CD14-positive monocyte (primary cell): Measurements from ENCODE around the gene MAP3K7. TPM values are rescaled to one million over a fixed set of nuclear protein-coding genes. Genes with fewer than 3 reads are reported as not detected.
A peak's percentile ranks its signal among the peaks of the same experiment; 100 is the strongest.

Source experiments
- DNase-seq, 3 donors: peaks; one replicate each; pipeline ENCODE4 v3.0.0-alpha.2; 2011 to 2022
- H2AFZ ChIP-seq: 2 replicates; pipeline ENCODE4 v1.6.0; 2012; ENCODE audit warnings: mild to moderate bottlenecking, low read depth, low read length, inconsistent platforms; ENCODE audit not compliant: insufficient read depth, poor library complexity, severe bottlenecking
- H3K27ac ChIP-seq, 2 donors: 1 replicate in 1 of 2; 2 replicates in 1 of 2; pipeline ENCODE4 v1.5.1; 2012 to 2013; ENCODE audit warnings: low read length in 2 of 2, control low read depth in 1 of 2, inconsistent platforms in 1 of 2, low read depth in 1 of 2, mild to moderate bottlenecking in 1 of 2
- H3K27me3 ChIP-seq, 2 donors: one replicate each; pipeline versions ENCODE4 v1.6.0 to v1.6.1; 2011 to 2013; ENCODE audit warnings: low read length in 2 of 2; ENCODE audit not compliant: control insufficient read depth in 2 of 2, insufficient read depth in 2 of 2
- H3K36me3 ChIP-seq, 2 donors: replicated peaks in 1 of 2; 1 replicate in 1 of 2; 2 replicates in 1 of 2; pipeline versions ENCODE4 v1.5.1 to v1.6.1; 2012 to 2013; ENCODE audit warnings: low read length in 2 of 2, control low read depth in 1 of 2, inconsistent platforms in 1 of 2, mild to moderate bottlenecking in 1 of 2; ENCODE audit not compliant: insufficient read depth in 2 of 2, control insufficient read depth in 1 of 2
- H3K4me1 ChIP-seq, 2 donors: 1 replicate in 1 of 2; 2 replicates in 1 of 2; pipeline versions ENCODE4 v1.5.1 to v1.6.1; 2012 to 2013; ENCODE audit warnings: low read length in 2 of 2, control low read depth in 1 of 2, inconsistent platforms in 1 of 2, mild to moderate bottlenecking in 1 of 2, moderate library complexity in 1 of 2; ENCODE audit not compliant: insufficient read depth in 2 of 2, control insufficient read depth in 1 of 2
- H3K4me2 ChIP-seq: replicated peaks from 2 replicates; pipeline ENCODE3; 2012; ENCODE audit warnings: low read length, moderate library complexity, mild to moderate bottlenecking; ENCODE audit not compliant: poor library complexity, severe bottlenecking; ENCODE audit errors: extremely low read depth
- H3K4me3 ChIP-seq, 3 experiments: fragments of 200-600 bp in 1 of 3; sonication (generic) in 1 of 3; replicated peaks in 1 of 3; 1 replicate in 2 of 3; 2 replicates in 1 of 3; pipeline ENCODE4 v1.5.1; 2011 to 2013; ENCODE audit warnings: low read length in 3 of 3, mild to moderate bottlenecking in 3 of 3, control low read depth in 2 of 3, low read depth in 2 of 3, inconsistent platforms in 1 of 3, moderate library complexity in 1 of 3
- H3K79me2 ChIP-seq: 2 replicates; pipeline ENCODE4 v1.6.0; 2012; ENCODE audit warnings: mild to moderate bottlenecking, control low read depth, inconsistent platforms, low read length, moderate library complexity; ENCODE audit not compliant: insufficient read depth
- H3K9ac ChIP-seq: 2 replicates; pipeline ENCODE4 v1.6.0; 2017; ENCODE audit warnings: low read length, mild to moderate bottlenecking; ENCODE audit not compliant: insufficient read depth, poor library complexity, severe bottlenecking
- H3K9me3 ChIP-seq, 2 donors: replicated peaks in 1 of 2; 1 replicate in 1 of 2; 2 replicates in 1 of 2; pipeline versions ENCODE4 v1.5.1 to v1.6.1; 2012 to 2013; ENCODE audit warnings: low read length in 2 of 2, control low read depth in 1 of 2; ENCODE audit not compliant: control insufficient read depth in 1 of 2, insufficient read depth in 1 of 2
- H4K20me1 ChIP-seq: 2 replicates; pipeline ENCODE4 v1.6.0; 2012; ENCODE audit warnings: mild to moderate bottlenecking, low read length, control low read depth, moderate library complexity; ENCODE audit not compliant: insufficient read depth
- H3K27ac Mint-ChIP-seq, 7 donors: one replicate each; pipeline ENCODE4 v1.8.0; 2020; ENCODE audit warnings: mild to moderate bottlenecking in 7 of 7, mixed read lengths in 7 of 7, moderate library complexity in 6 of 7, inconsistent platforms in 2 of 7
- H3K27me3 Mint-ChIP-seq, 3 donors: one replicate each; pipeline ENCODE4 v1.8.0; 2021 to 2022; ENCODE audit warnings: low read depth in 3 of 3, mild to moderate bottlenecking in 3 of 3, mixed read lengths in 3 of 3, moderate library complexity in 3 of 3, inconsistent platforms in 1 of 3
- H3K36me3 Mint-ChIP-seq, 2 donors: one replicate each; pipeline ENCODE4 v1.8.0; 2020; ENCODE audit warnings: mixed read lengths in 2 of 2, inconsistent platforms in 1 of 2, mild to moderate bottlenecking in 1 of 2
- H3K4me1 Mint-ChIP-seq: one replicate; pipeline ENCODE4 v1.8.0; 2020; ENCODE audit warnings: mild to moderate bottlenecking, mixed read lengths
- H3K4me3 Mint-ChIP-seq, 2 donors: one replicate each; pipeline ENCODE4 v1.8.0; 2020; ENCODE audit warnings: mild to moderate bottlenecking in 2 of 2, mixed read lengths in 2 of 2, moderate library complexity in 1 of 2
- H3K9me3 Mint-ChIP-seq, 7 donors: one replicate each; pipeline ENCODE4 v1.8.0; 2020 to 2022; ENCODE audit warnings: mixed read lengths in 7 of 7, mild to moderate bottlenecking in 6 of 7, moderate library complexity in 6 of 7, inconsistent platforms in 2 of 7
- WGBS: methylation state at CpG from one replicate; pipeline ENCODE4 v1.1.5; 2013; ENCODE audit warnings: missing lambda C conversion rate; ENCODE audit not compliant: insufficient coverage; 5-methylcytosine and 5-hydroxymethylcytosine counted together
- intact Hi-C, 2 donors: fragments of 100-400 bp; cut with micrococcal nuclease; formaldehyde crosslinking; loops; one replicate each; pipeline versions ENCODE4 v1.15.0 to v1.15.1; 2023
- polyA plus RNA-seq, 3 donors: library from polyadenylated mRNA; depleted of rRNA in 1 of 3; unstranded in 2 of 3; stranded (reverse) in 1 of 3; fragments of 300-500 nt in 2 of 3; fragments of >200 nt in 1 of 3; fragmentation: Illumina TruSeq in 2 of 3; gene quantifications; 1 replicate in 2 of 3; 2 replicates in 1 of 3; pipeline ENCODE4 v1.2.3, GENCODE V29; 2012 to 2021
- TF ChIP-seq, protein P1 (sequence below): fragments of 200-600 bp; IDR thresholded peaks from one replicate; pipeline ENCODE4 v1.8.0; 2022; ENCODE audit warnings: antibody characterized with exemption, mild to moderate bottlenecking

The MAP3K7 gene
- polyA plus RNA-seq, 3 donors, result 12.4 to 20.0 (median 15.3) TPM

DNA sequence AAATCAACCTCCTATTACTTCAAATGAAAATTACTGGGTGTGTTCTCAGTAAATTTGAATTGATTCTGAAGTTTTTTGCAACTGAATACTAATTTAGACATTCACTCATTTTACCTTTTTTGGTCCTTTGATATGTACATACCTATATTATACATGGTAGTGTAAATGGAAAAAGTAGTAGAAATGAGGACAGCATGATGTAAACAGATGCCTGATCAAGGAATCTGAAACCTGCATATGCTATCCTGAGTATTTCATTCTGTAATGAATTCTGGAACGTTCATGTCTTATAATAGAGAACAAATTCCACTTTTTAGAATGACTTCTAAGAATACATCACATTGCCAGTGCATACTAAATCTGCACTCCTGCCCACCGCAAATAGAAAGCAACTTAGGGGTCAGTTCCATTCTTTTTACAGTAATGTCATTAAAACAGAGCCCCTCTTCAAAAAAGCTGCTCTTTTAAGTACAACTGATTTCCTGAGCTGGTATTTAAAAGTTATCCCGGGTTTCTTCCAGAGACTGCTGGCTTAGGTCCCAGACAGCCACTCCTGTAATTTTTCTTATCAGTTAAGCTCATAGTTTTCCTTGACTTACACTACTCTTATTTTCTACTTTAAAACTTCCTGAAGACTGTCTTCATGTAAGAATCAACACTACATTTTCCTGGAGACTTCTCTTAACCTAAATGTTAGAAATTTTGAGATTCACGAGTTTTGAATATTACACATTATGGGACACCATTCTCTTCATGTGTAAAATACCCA is 48.4 kb downstream of the MAP3K7 start:
- peak overlapping the region; percentile 31 for H3K4me2 ChIP-seq
- H3K27me3 ChIP-seq, result no peaks in the 10 kb centered on the region
- no peak overlapping the region for H2AFZ ChIP-seq
- no peak for DNase-seq
- no peak overlapping the region for H3K4me3 Mint-ChIP-seq
- peak overlapping the region; percentile 69 to 95 (median 72) for H3K27ac Mint-ChIP-seq
- H3K79me2 ChIP-seq, result no peaks in the 10 kb centered on the region
- H3K9me3 ChIP-seq, result no peaks in the 10 kb centered on the region
- H3K9ac ChIP-seq, result no peak overlapping the region
- TF ChIP-seq, protein P1, sequence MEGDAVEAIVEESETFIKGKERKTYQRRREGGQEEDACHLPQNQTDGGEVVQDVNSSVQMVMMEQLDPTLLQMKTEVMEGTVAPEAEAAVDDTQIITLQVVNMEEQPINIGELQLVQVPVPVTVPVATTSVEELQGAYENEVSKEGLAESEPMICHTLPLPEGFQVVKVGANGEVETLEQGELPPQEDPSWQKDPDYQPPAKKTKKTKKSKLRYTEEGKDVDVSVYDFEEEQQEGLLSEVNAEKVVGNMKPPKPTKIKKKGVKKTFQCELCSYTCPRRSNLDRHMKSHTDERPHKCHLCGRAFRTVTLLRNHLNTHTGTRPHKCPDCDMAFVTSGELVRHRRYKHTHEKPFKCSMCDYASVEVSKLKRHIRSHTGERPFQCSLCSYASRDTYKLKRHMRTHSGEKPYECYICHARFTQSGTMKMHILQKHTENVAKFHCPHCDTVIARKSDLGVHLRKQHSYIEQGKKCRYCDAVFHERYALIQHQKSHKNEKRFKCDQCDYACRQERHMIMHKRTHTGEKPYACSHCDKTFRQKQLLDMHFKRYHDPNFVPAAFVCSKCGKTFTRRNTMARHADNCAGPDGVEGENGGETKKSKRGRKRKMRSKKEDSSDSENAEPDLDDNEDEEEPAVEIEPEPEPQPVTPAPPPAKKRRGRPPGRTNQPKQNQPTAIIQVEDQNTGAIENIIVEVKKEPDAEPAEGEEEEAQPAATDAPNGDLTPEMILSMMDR, result no peak
- H3K36me3 ChIP-seq, result peaks cover 14 to 36% of the 10 kb centered on the region in 2 donors
- 63% methylated on average over 1 of the region's 4 CpGs for WGBS
- peak overlapping the region in 1 of 2 donors; percentile 66 for H3K27ac ChIP-seq
- H3K4me1 ChIP-seq, result peaks cover 12 to 23% of the 10 kb centered on the region in 2 donors
- no peaks in the 10 kb centered on the region for H3K9me3 Mint-ChIP-seq
- intact Hi-C loops, result loop anchor here in 1 of 2 donors (2.0 kb wide), 1 partner anchor 48 kb away; the partner anchor contains the start of gene MAP3K7
- H4K20me1 ChIP-seq, result no peaks in the 10 kb centered on the region
- H3K36me3 Mint-ChIP-seq, result peaks cover 27 to 34% of the 10 kb centered on the region in 2 donors
- no peak overlapping the region for H3K4me3 ChIP-seq
- H3K27me3 Mint-ChIP-seq, result no peaks in the 10 kb centered on the region
- peaks cover 19% of the 10 kb centered on the region for H3K4me1 Mint-ChIP-seq

DNA sequence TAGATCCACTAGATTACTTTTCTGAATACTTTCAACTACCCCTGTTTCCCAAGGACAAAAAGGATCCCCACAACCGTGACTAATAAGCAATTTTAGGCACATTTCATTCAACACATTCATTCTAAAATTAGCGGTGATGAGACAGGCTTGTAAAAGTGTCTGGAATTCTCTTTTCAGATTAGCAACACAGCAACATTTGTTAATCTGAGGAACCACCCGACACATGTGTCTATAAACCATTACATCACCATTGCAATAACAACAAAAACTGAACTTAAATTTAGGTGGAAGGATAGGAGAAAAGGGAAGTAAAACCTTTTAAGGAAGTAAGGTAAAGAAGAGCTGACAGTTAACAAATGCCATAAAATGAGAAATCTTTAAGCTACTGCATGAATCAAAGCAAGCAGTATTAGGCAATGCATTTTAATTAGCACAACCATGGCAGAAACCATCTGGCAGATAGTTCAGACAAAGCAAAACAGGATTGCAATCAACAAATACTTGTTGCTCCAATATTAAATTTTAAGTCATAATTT is 49.1 kb downstream of the MAP3K7 start:
- intact Hi-C loops, result loop anchor here in 1 of 2 donors (2.0 kb wide), 1 partner anchor 49 kb away; the partner anchor contains the start of gene MAP3K7

More for the DNA sequence above, 49.1 kb downstream of the MAP3K7 start:
- peak overlapping the region in 1 of 2 donors; percentile 81 for H3K27ac ChIP-seq
- no peaks in the 10 kb centered on the region for H3K27me3 ChIP-seq
- no peaks in the 10 kb centered on the region for H4K20me1 ChIP-seq
- Mint-ChIP-seq H3K36me3 (peaks cover 27 to 35% of the 10 kb centered on the region in 2 donors), H3K27ac (peak overlapping the region; percentile 86 to 95 (median 91)), H3K27me3 (no peaks in the 10 kb centered on the region), H3K4me1 (peaks cover 17% of the 10 kb centered on the region), H3K9me3 (no peaks in the 10 kb centered on the region), H3K4me3 (peak overlapping the region in 1 of 2 donors; percentile 49)
- H3K79me2 ChIP-seq, result no peaks in the 10 kb centered on the region
- H3K9me3 ChIP-seq, result no peaks in the 10 kb centered on the region
- no peak overlapping the region for H3K9ac ChIP-seq
- H3K4me3 ChIP-seq, result no peak overlapping the region
- TF ChIP-seq, protein P1, result no peak
- no CpG with 5 or more reads among the region's 3 CpGs for WGBS
- peaks cover 15 to 39% of the 10 kb centered on the region in 2 donors for H3K36me3 ChIP-seq
- peak overlapping the region; percentile 37 for H3K4me2 ChIP-seq
- peak; percentile 86 to 95 (median 93) for DNase-seq
- peaks cover 12 to 22% of the 10 kb centered on the region in 2 donors for H3K4me1 ChIP-seq
- no peak overlapping the region for H2AFZ ChIP-seq
